Vagina (tissue), 2 donors: ENCODE measurements around the gene MYO18A.

Experiments used
- POLR2A ChIP-seq, 2 donors: fragments of 450-650 bp; IDR thresholded peaks; one replicate each; pipeline ENCODE4 v1.6.1; 2017; ENCODE audit warnings: antibody characterized with exemption in 2 of 2, mild to moderate bottlenecking in 2 of 2, moderate library complexity in 2 of 2
- TF ChIP-seq, protein P1 (sequence below), 3 experiments: fragments of 450-650 bp in 2 of 3; fragments of 200-600 bp in 1 of 3; sonication (generic) in 1 of 3; IDR thresholded peaks; one replicate each; pipeline ENCODE4 v1.5.1; 2017 to 2019; ENCODE audit warnings: antibody characterized with exemption in 3 of 3, mild to moderate bottlenecking in 2 of 3, moderate library complexity in 2 of 3

DNA sequence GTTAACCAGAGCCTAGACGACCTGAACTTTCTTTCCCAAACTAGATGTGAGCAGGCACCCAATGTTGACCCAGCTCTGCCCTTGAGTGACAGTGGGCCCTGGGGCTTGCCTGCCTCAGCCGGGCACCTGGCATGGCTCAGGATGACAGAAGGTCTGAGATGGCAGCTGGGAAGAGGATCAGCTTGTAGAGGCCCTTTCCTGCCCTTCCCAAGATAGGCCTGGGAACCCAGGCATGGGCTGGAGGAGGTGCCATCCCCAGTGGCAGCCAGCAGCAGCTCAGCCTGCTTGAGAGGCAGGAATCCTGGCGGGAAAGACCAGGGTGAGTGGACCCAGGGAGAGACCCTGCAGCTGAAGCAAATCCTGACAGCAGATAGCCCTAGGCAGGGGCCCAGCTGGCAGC lies 78.2 kb downstream of the MYO18A start:
- TF ChIP-seq, protein P1, sequence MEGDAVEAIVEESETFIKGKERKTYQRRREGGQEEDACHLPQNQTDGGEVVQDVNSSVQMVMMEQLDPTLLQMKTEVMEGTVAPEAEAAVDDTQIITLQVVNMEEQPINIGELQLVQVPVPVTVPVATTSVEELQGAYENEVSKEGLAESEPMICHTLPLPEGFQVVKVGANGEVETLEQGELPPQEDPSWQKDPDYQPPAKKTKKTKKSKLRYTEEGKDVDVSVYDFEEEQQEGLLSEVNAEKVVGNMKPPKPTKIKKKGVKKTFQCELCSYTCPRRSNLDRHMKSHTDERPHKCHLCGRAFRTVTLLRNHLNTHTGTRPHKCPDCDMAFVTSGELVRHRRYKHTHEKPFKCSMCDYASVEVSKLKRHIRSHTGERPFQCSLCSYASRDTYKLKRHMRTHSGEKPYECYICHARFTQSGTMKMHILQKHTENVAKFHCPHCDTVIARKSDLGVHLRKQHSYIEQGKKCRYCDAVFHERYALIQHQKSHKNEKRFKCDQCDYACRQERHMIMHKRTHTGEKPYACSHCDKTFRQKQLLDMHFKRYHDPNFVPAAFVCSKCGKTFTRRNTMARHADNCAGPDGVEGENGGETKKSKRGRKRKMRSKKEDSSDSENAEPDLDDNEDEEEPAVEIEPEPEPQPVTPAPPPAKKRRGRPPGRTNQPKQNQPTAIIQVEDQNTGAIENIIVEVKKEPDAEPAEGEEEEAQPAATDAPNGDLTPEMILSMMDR (IDR thresholded peaks at IDR 0.05) = no peak
- no peak for TF ChIP-seq POLR2A (IDR thresholded peaks at IDR 0.05)
